Heart left ventricle (tissue), 13 donors: Measurements from ENCODE around the gene CDHR5.

Source experiments
- CTCF ChIP-seq, 12 donors: fragments of 200-600 bp; sonication (generic) in 4 of 12; IDR thresholded peaks; one replicate each; pipeline versions ENCODE4 v1.5.0 to v1.8.0; 2018 to 2022; ENCODE audit warnings: antibody characterized with exemption in 12 of 12, mild to moderate bottlenecking in 5 of 12
- POLR2A ChIP-seq, 2 donors: fragments of 450-650 bp; IDR thresholded peaks; one replicate each; pipeline ENCODE4 v1.6.1; 2017; ENCODE audit warnings: antibody characterized with exemption in 2 of 2, mild to moderate bottlenecking in 2 of 2, moderate library complexity in 2 of 2
- donor health status: ischemic (EF 13 %, LVEDD 7.1; RV severe dilation, severe dysfunction).
- donor health status: DM: no; HTN: yes; CAD: no.
- donor health status: DM: no; HTN: no; CAD: no.
- donor health status: ischemic (EF 25% LVEDD 6.9; RV normal size, moderate dysfunction).
- donor health status: ischemic (EF 25% LVEDD 5.7; RV mildly dilated, moderate dysfunction).
- donor health status: ischemic (EF 35%, LVEDD 5.7; RV mildly dilated, moderate dysfunction).
- donor health status: nonischemic (EF 11% LVEDD 7.7; RV severe dilation, severe dysfunction).
- donor health status: DM: yes; HTN: yes; CAD: no.
- donor health status: PGD.
- donor health status: ischemic (EF 29% LVEDD 5.4; RV normal size, mild dysfunction).
- donor health status: nonischemic (EF 23%, LVEDD 6.1; RV moderate dilation, normal function).

GRCh38 chr11:584287-584686, 40.5 kb downstream of the CDHR5 start:
- TF ChIP-seq CTCF (IDR thresholded peaks at IDR 0.05) (no peak), POLR2A (IDR thresholded peaks at IDR 0.05) (no peak)
